ENCODE results near the gene LPP. TPM values are rescaled to one million over a fixed set of nuclear protein-coding genes. Genes with fewer than 3 reads are reported as not detected.

The LPP gene
- total and polyA plus RNA-seq, 5 donors: 14.5 to 205 (median 159) TPM

GRCh38 chr3:188262913-188263683, 109.1 kb downstream of the LPP start:
- peak; percentile 73 to 78 for ATAC-seq
- H3K27me3 ChIP-seq (ENCODE audit: control insufficient read depth, insufficient read depth): no peaks in the 10 kb centered on the region
- H3K4me3 ChIP-seq (ENCODE audit: low read length): no peak overlapping the region
- peak overlapping the region; percentile 93 for H3K27ac ChIP-seq (ENCODE audit: low read length)
- DNase-seq: peak in 2 of 3 donors; percentile 33 to 59
- H3K9me3 ChIP-seq (ENCODE audit: control insufficient read depth, low read length): no peaks in the 10 kb centered on the region
- WGBS: 70% methylated on average over 8 of the region's 8 CpGs
- intact Hi-C loops (cut with DNase I): loop anchor here in 1 of 4 donors (10.0 kb wide), 2 partner anchors 108 to 518 kb away; partner anchors contain the start of genes BCL6 and LPP
- peaks cover 27% of the 10 kb centered on the region for H3K4me1 ChIP-seq (ENCODE audit: control insufficient read depth, insufficient read depth, low read length)

GRCh38 chr3:188264226-188265207, 110.6 kb downstream of the LPP start:
- H3K9me3 ChIP-seq (ENCODE audit: control insufficient read depth, low read length): no peaks in the 10 kb centered on the region
- DNase-seq (peak; percentile 51 to 76 (median 63)), ATAC-seq (peak; percentile 35 to 52)
- peak overlapping the region; percentile 100 for H3K27ac ChIP-seq (ENCODE audit: low read length)
- intact Hi-C loops (cut with DNase I): loop anchor here in 1 of 4 donors (10.0 kb wide), 2 partner anchors 110 to 520 kb away; partner anchors contain the start of genes BCL6 and LPP
- H3K4me3 ChIP-seq (ENCODE audit: low read length): no peak overlapping the region
- H3K4me1 ChIP-seq (ENCODE audit: control insufficient read depth, insufficient read depth, low read length): peaks cover 25% of the 10 kb centered on the region
- WGBS: 49% methylated on average over 7 of the region's 7 CpGs
- no peaks in the 10 kb centered on the region for H3K27me3 ChIP-seq (ENCODE audit: control insufficient read depth, insufficient read depth)

- intact Hi-C loops (cut with DNase I): loop anchor here in 1 of 4 donors (10.0 kb wide), 2 partner anchors 112 to 522 kb away; partner anchors contain the start of genes BCL6 and LPP
- ATAC-seq: peak; percentile 38 to 40
- 37% methylated on average over 10 of the region's 10 CpGs for WGBS
- H3K9me3 ChIP-seq (ENCODE audit: control insufficient read depth, low read length): no peaks in the 10 kb centered on the region
- H3K4me3 ChIP-seq (ENCODE audit: low read length): no peak overlapping the region
- H3K27ac ChIP-seq (ENCODE audit: low read length): peak overlapping the region; percentile 100
- H3K4me1 ChIP-seq (ENCODE audit: control insufficient read depth, insufficient read depth, low read length): peaks cover 27% of the 10 kb centered on the region
- DNase-seq: no peak
- no peaks in the 10 kb centered on the region for H3K27me3 ChIP-seq (ENCODE audit: control insufficient read depth, insufficient read depth)
These were observed 112.8 kb downstream of the LPP start for GRCh38 chr3:188266562-188267274.

- intact Hi-C loops (cut with DNase I): loop anchor here in 1 of 4 donors (10.0 kb wide), 2 partner anchors 113 to 523 kb away; partner anchors contain the start of genes BCL6 and LPP
- no peaks in the 10 kb centered on the region for H3K9me3 ChIP-seq (ENCODE audit: control insufficient read depth, low read length)
- peak overlapping the region; percentile 100 for H3K27ac ChIP-seq (ENCODE audit: low read length)
- no peak for DNase-seq
- 90% methylated on average over 7 of the region's 7 CpGs for WGBS
- no peaks in the 10 kb centered on the region for H3K27me3 ChIP-seq (ENCODE audit: control insufficient read depth, insufficient read depth)
- no peak overlapping the region for H3K4me3 ChIP-seq (ENCODE audit: low read length)
- peaks cover 34% of the 10 kb centered on the region for H3K4me1 ChIP-seq (ENCODE audit: control insufficient read depth, insufficient read depth, low read length)
- ATAC-seq: no peak
These were observed 113.9 kb downstream of the LPP start for GRCh38 chr3:188267790-188268335.

GRCh38 chr3:188268336-188268735, 114.4 kb downstream of the LPP start:
- Histone ChIP-seq H3K27ac (ENCODE audit: low read length) (peak overlapping the region; percentile 74), H3K27me3 (ENCODE audit: control insufficient read depth, insufficient read depth) (no peaks in the 10 kb centered on the region), H3K4me1 (ENCODE audit: control insufficient read depth, insufficient read depth, low read length) (peaks cover 32% of the 10 kb centered on the region), H3K9me3 (ENCODE audit: control insufficient read depth, low read length) (no peaks in the 10 kb centered on the region), H3K4me3 (ENCODE audit: low read length) (no peak overlapping the region)
- WGBS: 75% methylated on average over 5 of the region's 5 CpGs
- ATAC-seq (no peak), DNase-seq (no peak)
- intact Hi-C loops (cut with DNase I): loop anchor here in 1 of 4 donors (10.0 kb wide), 2 partner anchors 114 to 524 kb away; partner anchors contain the start of genes BCL6 and LPP

GRCh38 chr3:188269040-188269439, 115.1 kb downstream of the LPP start:
- Histone ChIP-seq H3K4me1 (ENCODE audit: control insufficient read depth, insufficient read depth, low read length) (peaks cover 27% of the 10 kb centered on the region), H3K9me3 (ENCODE audit: control insufficient read depth, low read length) (no peaks in the 10 kb centered on the region), H3K27me3 (ENCODE audit: control insufficient read depth, insufficient read depth) (no peaks in the 10 kb centered on the region), H3K27ac (ENCODE audit: low read length) (no peak overlapping the region), H3K4me3 (ENCODE audit: low read length) (no peak overlapping the region)
- no peak for ATAC-seq
- no peak for DNase-seq
- intact Hi-C loops (cut with DNase I): loop anchor here in 1 of 4 donors (10.0 kb wide), 2 partner anchors 114 to 524 kb away; partner anchors contain the start of genes BCL6 and LPP
- WGBS: 80% methylated on average over 4 of the region's 4 CpGs

GRCh38 chr3:188270423-188270972, 116.5 kb downstream of the LPP start:
- ATAC-seq (peak; percentile 46 to 63), DNase-seq (no peak)
- Histone ChIP-seq H3K4me3 (ENCODE audit: low read length) (no peak overlapping the region), H3K27me3 (ENCODE audit: control insufficient read depth, insufficient read depth) (no peaks in the 10 kb centered on the region), H3K9me3 (ENCODE audit: control insufficient read depth, low read length) (no peaks in the 10 kb centered on the region), H3K4me1 (ENCODE audit: control insufficient read depth, insufficient read depth, low read length) (peaks cover 26% of the 10 kb centered on the region), H3K27ac (ENCODE audit: low read length) (peak overlapping the region; percentile 68)
- 29% methylated on average over 3 of the region's 3 CpGs for WGBS
- intact Hi-C loops (cut with DNase I): no loop called here

GRCh38 chr3:188271226-188271914, 117.4 kb downstream of the LPP start:
- no peaks in the 10 kb centered on the region for H3K27me3 ChIP-seq (ENCODE audit: control insufficient read depth, insufficient read depth)
- H3K9me3 ChIP-seq (ENCODE audit: control insufficient read depth, low read length): no peaks in the 10 kb centered on the region
- peak overlapping the region; percentile 85 for H3K27ac ChIP-seq (ENCODE audit: low read length)
- DNase-seq (no peak), ATAC-seq (no peak)
- intact Hi-C loops (cut with DNase I): no loop called here
- no peak overlapping the region for H3K4me3 ChIP-seq (ENCODE audit: low read length)
- WGBS: 63% methylated on average over 5 of the region's 5 CpGs
- H3K4me1 ChIP-seq (ENCODE audit: control insufficient read depth, insufficient read depth, low read length): peaks cover 24% of the 10 kb centered on the region

GRCh38 chr3:188272481-188273372, 118.8 kb downstream of the LPP start:
- WGBS: 73% methylated on average over 12 of the region's 12 CpGs
- Histone ChIP-seq H3K4me1 (ENCODE audit: control insufficient read depth, insufficient read depth, low read length) (peaks cover 15% of the 10 kb centered on the region), H3K27me3 (ENCODE audit: control insufficient read depth, insufficient read depth) (no peaks in the 10 kb centered on the region), H3K9me3 (ENCODE audit: control insufficient read depth, low read length) (no peaks in the 10 kb centered on the region), H3K27ac (ENCODE audit: low read length) (peak overlapping the region; percentile 85), H3K4me3 (ENCODE audit: low read length) (no peak overlapping the region)
- no peak for DNase-seq
- intact Hi-C loops (cut with DNase I): no loop called here
- ATAC-seq: peak in 1 of 2 donors; percentile 33
